Inflammatory macrophage treated with lipopolysaccharide for 4 hours (primary cell): ENCODE results near the gene RCOR3.
A peak's percentile ranks its signal among the peaks of the same experiment; 100 is the strongest.
"Not testable (repeated sequence)": the region's sequence is repeated elsewhere in the genome, so short reads cannot be mapped to it uniquely, and the experiment has no call there.

Experiments
- DNase-seq: peaks from one replicate; pipeline ENCODE4 v3.0.0-alpha.2; 2020

Gene RCOR3

DNA sequence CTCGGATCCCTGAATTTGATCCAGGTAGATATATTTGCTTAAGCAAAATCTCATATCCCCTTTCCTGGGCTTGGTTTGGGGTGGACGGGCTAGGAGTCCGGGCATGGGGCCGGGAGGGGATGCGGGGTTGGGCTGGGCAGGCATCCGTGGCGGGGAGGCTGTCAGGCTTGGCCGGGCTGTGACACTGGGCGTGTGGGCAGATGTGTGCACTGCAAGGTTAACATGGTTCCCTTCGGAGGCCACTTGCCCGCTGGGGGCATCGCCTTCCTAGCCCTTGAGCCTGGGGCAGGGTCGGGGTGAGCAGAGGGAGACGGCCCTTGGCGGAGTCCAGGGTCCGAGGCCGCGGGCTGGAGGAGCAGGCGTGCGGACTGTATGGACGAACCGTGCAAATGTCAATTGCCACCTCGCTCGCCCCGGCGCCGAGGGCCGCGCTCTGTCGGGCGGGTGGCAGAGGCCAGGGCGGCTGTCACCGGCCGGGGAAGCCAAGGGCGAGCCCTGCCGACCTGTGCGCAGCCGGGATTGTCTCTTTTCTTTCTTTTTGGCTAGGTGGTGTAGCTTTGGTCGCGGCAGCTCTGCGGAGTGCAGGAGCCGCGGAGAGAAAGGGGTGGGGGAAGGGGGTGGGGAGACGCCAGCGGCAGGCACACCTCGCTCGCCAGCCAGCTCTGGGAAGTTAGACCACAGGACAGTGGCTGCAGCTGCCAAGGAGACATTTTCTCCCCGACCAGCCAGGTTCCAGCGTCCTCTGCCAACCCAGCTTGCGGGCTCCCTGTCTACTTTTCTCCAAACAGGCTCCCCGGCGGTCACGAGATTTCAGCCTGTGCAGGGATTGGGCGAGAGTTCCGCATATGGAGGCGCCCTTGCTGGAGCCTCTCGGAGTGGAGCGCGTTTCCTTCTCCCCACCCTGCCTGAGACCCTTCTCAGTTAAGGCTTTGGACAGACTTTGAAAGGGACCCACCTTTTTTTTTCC lies 1.3 kb downstream of the RCOR3 start:
- DNase-seq: peak; percentile 74

DNA sequence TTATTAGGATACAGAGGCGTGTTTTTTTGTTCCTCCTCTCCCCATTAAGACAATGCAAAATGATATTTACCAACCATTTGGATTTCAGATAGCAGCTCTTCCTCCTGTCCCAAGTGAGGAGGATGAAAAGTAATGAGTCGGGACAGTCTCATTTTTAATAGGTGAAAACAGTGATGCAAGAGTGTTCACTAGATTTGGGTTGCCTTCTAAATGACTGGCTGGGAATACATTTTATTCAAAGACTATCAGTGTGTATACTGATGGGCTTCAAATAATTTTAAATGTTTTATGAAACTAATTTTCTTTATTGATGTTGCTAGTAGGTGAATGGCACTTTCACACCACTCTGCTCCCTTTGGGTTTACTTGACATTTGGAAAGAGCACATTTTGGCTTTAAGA lies 2.1 kb downstream of the RCOR3 start:
- no peak for DNase-seq

DNA sequence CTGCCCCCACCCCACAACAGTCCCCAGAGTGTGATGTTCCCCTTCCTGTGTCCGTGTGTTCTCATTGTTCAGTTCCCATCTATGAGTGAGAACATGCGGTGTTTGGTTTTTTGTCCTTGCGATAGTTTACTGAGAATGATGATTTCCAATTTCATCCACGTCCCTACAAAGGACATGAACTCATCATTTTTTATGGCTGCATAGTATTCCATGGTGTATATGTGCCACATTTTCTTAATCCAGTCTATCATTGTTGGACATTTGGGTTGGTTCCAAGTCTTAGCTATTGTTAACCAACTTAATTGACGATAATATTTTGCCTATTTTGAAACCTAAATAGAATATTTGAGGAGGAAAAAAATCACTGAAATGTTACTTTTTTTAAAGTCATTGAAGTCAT lies 3.9 kb downstream of the RCOR3 start:
- not testable (repeated sequence) for DNase-seq

DNA sequence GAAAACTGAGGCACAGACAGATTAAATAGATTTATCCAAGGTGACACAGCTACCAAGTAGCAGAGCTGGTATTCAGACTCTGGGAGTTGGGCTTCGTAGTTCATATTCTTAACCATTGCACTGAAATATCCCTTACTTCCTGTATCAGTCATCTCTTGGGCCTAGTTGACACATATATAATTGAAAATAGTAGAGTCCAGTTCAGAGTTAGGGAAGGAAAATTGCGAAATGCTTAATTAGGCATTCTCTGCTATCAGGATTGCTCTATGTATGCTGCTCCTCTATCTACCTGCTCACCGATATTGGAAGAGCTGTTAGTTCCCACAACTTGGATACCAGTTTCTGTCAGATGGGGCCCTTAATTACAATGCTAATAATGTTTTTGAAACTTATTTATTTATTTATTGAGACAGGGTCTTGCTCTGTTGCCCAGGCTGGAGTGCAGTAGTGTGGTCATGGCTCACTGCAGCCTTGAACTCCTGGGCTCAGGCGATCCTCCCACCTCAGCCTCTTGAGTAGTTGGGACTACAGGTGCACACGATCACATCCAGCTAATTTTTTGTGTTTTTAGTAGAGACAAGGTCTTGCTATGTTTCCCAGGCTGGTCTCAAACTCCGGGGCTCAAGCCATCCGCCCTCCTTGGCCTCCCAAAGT lies 8.2 kb downstream of the RCOR3 start:
- no peak for DNase-seq

DNA sequence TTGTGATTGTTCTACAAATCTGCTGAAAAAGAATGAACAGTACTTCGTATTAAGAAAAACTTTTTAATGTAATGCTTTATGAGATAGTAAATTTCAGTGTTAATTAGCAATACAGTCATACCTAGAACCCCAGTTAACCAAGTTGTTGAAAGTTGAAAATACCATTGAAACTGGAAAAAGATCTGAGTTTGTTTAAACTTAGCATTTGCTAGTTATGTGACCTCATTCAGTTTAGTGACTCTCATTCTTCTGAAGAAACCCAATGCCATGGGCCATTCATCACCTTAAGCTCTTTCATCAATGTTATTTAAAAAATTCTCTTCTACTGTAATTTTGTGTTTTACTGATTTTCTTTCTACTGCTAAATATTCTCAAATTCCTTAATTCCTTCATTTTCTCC lies 20.2 kb downstream of the RCOR3 start:
- DNase-seq: no peak

DNA sequence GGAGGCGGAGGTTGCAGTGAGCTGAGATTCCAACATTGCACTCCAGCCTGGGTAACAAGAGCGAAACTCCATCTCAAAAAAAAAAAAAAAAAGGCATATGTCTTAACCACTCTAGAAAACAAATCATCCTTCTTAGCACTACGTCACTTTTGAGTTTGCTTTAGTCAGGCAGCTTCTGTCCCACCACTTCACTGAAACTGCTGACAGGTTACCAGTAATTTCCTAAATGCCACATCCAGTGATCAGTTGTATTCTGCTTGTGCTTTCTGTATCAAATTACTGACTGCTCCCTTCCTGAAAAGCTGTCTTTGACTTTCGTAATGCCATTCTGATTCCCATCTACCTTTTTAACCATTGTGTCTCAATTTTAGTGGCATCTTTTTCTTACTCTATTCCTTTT lies 21.7 kb downstream of the RCOR3 start:
- no peak for DNase-seq

DNA sequence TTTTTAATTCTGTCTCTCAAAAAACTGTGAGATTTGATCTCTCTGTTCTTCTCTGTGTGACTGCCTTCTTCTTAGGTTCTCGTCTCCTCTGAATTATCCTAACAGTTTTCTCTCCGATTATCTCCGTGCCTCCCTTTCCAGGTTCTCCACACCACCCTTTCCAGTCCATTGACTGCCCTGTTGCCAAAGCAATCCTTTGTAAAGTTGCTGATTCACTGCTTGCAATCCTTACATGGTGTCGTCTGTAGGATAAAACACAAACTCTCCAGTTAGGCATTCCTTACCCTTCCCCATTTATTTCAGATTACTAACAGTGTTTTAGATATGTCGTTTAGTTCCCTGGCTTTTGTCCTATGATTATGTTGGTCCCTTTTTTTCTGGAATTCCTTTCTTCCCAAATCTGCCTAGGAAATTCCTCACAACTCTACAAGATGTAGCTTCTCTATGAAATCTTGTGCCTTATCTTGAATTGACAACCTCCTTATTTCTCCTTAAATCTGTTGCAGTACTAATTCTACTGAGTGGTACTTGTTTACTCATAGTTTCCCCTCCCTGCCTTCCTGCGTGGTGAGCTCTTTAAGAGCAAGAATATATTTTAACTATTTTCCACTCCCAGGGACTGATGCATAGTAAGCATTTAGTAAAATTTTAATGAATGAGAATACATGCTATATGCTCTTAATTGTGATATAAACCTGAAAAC lies 22.3 kb downstream of the RCOR3 start:
- no peak for DNase-seq

DNA sequence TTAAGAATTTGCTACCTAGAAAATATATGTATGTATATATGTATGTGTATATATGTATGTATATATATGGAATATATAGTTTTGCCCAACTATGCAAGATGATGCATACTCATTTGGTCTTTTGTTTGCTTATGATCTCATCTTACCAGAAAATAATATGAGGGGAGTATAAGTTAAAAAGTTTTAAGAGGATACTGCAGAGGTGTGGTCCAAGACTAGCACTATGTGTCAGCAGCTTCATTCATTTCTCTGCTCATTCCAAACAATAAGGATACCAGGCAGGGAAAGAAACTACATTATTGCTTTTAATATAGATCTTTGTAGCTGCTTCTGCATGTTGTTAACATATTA lies 22.8 kb downstream of the RCOR3 start:
- DNase-seq: no peak

DNA sequence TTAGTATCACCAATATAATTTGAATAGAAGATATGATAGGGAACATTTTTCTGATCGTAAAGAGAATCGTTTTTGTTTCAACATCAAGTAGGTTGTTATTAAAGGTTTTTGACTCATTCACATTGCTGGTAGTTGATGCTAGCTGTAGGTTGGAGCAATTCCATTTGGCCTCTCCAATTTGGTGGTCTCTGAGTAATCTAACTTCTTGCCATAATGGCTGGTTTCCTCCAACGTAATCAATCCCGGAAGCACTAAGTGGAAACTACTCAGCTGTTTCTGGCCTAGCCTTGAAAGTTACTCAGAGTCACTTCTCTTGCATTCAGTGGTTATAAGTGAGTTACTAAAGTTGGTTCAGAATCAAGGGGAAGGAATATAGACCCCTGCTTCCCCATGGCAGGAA lies 26.0 kb downstream of the RCOR3 start:
- DNase-seq: no peak

DNA sequence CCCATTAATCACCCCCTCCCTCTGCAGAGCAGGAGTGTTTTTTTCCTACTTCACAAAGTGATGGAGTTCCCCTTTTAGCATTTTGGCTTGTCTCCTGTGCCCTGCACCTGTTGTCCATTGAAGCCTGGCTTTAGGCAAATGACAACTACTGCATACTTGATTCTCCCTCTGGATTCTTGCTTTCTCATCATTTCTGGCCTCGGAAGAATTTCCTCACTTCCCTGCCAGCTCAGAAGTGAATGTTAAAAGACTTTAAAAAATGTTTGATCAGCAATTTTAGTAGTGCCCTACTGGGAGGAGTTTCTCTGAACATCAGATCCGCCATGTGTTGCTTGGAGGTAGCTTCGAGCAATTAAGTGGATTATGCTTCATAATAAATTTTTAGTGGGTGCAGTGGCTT lies 28.1 kb downstream of the RCOR3 start:
- DNase-seq: no peak

DNA sequence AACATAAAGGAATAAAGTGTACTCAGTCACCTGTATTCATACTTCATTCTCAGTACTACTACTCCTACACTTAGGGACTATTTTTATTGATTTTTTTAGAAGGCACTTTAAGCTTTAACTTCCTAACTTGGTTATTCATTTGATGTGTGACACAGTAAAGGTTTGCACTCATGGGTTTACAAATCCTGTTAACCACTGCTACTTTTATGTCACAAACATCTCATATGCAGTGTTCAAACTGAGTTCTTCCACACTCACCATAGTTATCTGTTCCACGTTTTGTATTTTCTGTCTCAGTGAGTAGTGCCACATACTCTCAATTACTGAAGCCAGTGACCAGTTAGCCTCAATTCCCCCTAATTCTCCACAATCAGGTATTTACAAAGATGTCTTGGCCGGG lies 33.2 kb downstream of the RCOR3 start:
- no peak for DNase-seq

DNA sequence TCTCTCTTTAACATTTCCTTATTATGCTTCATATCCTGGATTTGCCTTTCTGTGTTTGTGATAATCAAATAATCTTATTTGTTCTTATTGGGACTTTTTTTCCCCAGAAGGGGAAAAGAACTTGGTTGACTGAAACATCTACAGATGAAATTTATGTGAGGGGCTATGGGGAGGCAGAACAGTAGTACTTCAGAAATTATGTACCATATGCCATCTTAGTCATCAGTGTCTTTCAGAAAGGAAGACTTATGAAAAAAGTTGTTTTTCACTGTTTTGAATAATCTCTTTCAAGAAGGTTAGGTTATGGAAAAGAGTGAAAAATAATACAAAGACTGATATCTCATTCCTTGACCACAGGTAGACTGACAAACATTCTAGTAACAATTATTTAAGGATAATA lies 37.2 kb downstream of the RCOR3 start:
- DNase-seq: no peak

DNA sequence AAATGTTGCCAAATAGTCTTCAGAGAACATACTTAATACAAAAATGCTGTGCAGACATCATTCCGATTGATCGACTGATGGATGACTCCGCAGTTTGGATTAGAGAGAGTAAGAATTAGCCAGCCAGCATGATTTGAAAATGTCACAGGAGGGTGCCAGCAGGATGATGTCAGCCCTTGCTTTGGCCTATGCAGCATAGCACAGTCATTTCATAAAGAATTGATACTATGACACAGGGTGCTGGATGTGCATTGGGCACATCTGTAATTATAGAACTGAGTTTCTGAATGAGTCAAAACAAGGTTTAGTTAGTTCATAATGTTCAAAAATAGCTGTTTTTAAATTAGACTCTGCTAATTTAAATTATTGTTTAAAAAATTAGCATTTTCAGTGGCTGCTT lies 45.9 kb downstream of the RCOR3 start:
- DNase-seq: no peak

DNA sequence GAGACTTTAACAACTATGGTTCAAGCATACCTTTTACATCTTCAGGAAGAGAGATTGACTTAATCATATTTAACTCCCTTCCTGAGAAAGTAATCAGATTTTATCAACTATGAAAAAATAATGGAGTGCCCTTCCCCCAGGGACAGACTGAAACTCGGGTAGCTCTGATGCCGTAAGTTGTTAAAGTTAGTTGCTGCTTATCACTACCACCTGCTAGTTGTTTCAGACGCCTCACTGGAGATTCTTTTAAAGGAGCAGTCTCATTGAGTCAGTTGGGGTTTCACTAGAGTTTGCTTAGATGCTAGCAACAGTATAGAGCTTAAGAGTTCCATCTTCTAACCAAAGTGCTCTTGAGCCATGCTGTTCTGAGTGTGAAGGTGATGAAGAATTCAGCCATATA lies 50.5 kb downstream of the RCOR3 start:
- no peak for DNase-seq

DNA sequence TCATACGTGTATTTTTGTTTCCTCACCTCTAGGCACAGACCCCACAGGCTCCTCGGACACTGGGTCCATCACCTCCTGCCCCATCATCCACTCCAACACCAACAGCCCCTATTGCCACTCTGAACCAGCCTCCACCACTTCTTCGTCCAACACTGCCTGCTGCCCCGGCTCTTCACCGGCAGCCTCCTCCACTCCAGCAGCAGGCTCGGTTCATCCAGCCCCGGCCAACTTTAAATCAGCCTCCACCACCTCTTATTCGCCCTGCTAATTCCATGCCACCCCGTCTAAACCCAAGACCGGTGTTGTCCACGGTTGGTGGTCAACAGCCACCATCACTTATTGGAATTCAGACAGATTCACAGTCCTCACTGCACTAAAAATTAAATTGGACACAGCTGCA lies 54.2 kb downstream of the RCOR3 start:
- DNase-seq: no peak

DNA sequence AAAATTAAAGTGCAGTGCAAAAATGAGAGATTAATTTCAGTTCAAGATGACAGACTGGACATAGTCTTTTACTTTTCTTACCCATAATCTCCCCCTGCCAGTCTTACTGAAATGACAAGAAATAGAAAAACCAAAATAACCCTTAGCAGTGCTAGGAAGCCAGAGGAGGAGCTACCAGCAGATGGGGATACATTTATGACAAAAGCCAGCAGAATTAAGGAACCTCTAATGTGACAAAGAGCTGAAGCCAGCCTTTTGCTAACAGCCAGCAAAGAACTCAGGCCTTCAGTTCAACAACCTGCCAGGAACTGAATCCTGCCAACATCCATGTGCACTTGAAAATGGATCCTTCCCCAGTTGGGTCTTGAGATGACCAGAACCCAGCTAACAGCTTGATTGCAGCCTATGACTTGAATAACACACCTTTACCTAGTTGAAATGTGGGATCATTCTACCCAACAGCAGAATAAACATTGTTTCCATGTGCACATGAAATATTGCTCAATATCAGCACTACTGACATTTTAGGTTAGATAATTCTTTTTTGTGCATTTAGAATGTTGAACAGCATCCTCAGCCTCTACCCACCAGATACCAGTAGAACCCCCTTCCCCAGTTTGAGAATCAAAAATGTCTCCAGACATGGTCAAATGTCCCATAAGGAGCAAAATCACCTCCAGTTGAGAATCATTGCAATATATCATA lies 59.6 kb downstream of the RCOR3 start:
- no peak for DNase-seq

DNA sequence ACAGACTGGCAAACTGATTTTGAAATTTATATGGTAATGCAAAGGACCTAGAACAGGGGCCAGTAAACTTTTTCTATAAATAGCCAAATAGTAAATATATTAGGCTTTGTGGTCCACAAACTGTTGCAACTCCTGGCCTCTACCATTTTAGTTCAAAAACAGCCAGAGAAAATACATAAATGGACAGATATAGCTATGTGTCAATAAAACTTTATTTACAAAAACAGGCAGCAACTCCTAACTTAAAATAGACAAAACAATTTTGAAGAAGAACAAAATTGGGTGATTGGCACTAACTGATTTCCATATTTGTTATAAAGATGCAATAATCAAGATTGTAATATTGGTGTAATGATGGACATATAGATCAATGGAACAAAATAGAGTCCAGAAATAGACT lies 60.7 kb downstream of the RCOR3 start:
- no peak for DNase-seq

DNA sequence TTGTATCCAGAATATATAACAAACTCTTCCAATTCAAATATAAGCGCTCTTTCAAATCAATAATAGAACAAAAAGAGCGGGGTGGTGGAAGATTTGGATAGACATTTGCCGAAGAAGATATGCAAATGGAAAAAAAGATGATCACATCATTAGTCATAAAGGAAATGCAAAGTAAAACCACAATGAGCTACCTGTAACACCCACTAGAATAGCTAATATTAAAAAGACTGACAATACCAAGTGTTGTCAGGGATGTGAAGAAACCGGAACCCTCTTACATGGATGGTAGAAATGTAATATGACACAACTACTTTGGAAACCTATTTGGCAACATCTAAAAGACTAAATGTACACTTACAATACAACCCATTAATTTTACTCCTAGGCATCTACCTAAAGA lies 61.8 kb downstream of the RCOR3 start:
- no peak for DNase-seq

DNA sequence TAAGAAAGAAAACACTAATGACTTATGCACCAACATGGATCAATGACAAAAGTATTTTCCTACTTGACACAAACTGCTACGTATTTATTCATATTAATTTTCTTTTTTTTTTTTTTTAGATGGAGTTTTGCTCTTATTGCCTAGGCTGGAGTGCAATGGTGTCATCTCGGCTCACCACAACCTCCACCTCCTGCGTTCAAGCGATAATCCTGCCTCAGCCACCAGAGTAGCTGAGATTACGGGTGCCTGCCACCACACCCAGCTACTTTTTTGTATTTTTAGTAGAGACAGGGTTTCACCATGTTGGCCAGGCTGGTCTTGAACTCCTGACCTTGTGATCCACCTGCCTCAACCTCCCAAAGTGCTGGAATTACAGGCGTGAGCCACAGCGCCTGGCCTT lies 62.5 kb downstream of the RCOR3 start:
- not testable (repeated sequence) for DNase-seq

DNA sequence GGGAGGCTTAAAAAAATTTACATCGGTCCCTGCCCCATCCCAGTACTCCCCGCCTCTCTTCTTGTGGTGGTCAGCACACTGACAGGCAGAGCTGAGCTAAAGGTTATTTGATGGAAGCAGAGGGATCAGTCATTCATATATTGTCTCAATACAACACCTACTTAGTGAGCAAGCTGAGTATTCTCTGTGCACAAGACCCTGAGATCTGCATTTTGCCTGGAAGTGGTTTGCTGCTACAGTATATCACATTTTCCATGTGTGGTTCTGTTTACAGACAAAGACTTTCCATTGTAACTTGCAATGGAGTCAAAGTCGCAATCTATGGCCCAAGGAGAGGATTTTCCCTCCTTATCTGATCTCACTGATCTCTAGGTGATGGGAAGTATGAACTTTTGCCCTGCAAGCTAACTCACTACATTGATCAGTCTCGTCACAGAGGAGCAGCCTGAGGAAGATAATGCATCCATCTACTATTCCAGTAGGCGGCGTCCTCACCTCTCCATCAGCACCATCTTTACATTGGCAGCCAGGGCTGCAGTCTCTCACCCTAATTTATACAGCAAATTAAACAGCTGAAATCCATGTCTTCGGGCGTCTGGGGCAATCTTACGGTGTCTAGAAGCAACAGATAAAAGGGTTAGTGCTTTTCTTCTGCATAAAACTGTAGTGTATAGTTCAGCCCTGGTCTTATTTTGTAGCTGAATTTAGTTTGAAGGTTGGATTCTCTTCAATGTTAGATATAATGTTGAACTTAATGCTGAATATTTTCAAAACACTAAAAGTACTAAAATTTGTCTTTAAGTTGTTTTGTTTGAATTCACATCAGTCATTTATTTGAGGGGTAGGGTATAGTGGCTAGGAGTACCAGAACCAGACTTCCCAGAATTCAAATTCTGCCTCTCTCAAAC lies 64.2 kb downstream of the RCOR3 start:
- peak; percentile 61 for DNase-seq

DNA sequence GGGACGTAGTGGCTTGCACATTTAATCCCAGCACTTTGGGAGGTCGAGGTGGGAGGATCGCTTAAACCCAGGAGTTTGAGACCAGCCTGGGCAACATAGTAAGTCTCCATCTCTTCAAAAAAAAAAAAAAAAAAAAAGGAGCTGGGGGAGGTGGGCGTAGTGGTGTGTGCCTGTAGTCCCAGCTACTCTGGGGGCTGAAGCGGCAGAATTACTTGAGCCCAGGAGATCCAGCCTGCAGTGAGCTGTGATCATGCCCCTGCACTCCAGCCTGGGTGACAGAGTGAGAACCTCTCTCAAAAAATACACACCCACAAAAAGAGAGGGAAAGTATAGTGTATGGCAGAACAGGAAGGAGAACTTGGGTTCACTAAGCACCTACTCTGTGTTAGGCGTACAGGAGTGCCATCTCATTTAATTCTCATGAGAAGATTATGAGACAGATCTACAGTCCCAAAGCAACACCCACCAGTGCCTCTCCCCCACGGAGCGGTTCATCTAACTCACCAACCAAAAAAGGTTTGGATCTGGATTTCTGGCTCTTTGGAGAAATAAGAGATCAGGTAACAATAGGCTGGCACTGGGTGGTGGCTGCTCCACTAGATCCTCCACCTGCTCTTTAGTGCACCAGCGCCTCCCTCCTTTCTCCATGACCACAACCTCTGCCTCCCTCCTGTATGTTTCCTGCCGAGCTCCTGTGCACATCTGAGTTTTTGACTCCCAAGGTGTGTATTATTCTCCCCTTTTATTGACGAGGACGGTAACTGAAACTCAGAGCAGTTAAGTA lies 66.0 kb downstream of the RCOR3 start:
- DNase-seq: no peak
